Testis (tissue), 3 donors: ENCODE data around the gene ZSWIM6. TPM values are rescaled to one million over a fixed set of nuclear protein-coding genes. Genes with fewer than 3 reads are reported as not detected.

Experiments
- DNase-seq: peaks from one replicate; pipeline ENCODE4 v3.0.0-alpha.2; 2019
- H3K27ac ChIP-seq, 2 donors: fragments of 200-600 bp; sonication (generic); one replicate each; pipeline ENCODE4 v1.5.1; 2019
- H3K27me3 ChIP-seq: fragments of 200-600 bp; sonication (generic); one replicate; pipeline ENCODE4 v1.5.1; 2019
- H3K36me3 ChIP-seq: fragments of 200-600 bp; sonication (generic); one replicate; pipeline ENCODE4 v1.5.1; 2017; ENCODE audit warnings: low read depth; ENCODE audit errors: missing control alignments
- H3K4me1 ChIP-seq: fragments of 200-600 bp; sonication (generic); one replicate; pipeline ENCODE4 v1.5.1; 2019
- H3K4me3 ChIP-seq, 2 donors: fragments of 200-600 bp; sonication (generic); one replicate each; pipeline ENCODE4 v1.5.1; 2017 to 2019
- H3K9me3 ChIP-seq: fragments of 200-600 bp; sonication (generic); one replicate; pipeline ENCODE4 v1.5.1; 2017
- POLR2A ChIP-seq: fragments of 450-650 bp; IDR thresholded peaks from one replicate; pipeline ENCODE4 v1.6.1; 2017; ENCODE audit warnings: antibody characterized with exemption, mild to moderate bottlenecking, moderate library complexity
- WGBS, 2 donors: methylation state at CpG; one replicate each; pipeline ENCODE4 v1.1.5; 2018; 5-methylcytosine and 5-hydroxymethylcytosine counted together
- intact Hi-C: fragments of 100-400 bp; cut with DNase I; formaldehyde crosslinking; loops from one replicate; pipeline ENCODE4 v1.15.1; 2023; ENCODE audit warnings: low total_unique reads
- polyA plus RNA-seq: library from polyadenylated mRNA; stranded (reverse); fragments of 350-450 nt; fragmentation: Illumina TruSeq; extraction: RNeasy Lipid Tissue Mini Kit (QIAGEN cat#74804); gene quantifications from one replicate; pipeline ENCODE4 v1.2.3, GENCODE V29; 2014; ENCODE audit warnings: low read depth, low replicate concordance; ENCODE audit not compliant: insufficient read depth
- total RNA-seq, 2 donors: library from RNA; depleted of rRNA; stranded (reverse); fragments of >200 nt; gene quantifications; one replicate each; pipeline ENCODE4 v1.2.3, GENCODE V29; 2016
- TF ChIP-seq, protein P1 (sequence below), 3 experiments: fragments of 450-650 bp in 2 of 3; fragments of 200-600 bp in 1 of 3; sonication (generic) in 1 of 3; IDR thresholded peaks; one replicate each; pipeline ENCODE4 v1.5.1; 2016 to 2019; ENCODE audit warnings: antibody characterized with exemption in 3 of 3, mild to moderate bottlenecking in 2 of 3, moderate library complexity in 1 of 3

ZSWIM6 gene
- total and polyA plus RNA-seq, 3 donors from 2014 or later, result 14.6 to 18.0 (median 16.5) TPM

DNA sequence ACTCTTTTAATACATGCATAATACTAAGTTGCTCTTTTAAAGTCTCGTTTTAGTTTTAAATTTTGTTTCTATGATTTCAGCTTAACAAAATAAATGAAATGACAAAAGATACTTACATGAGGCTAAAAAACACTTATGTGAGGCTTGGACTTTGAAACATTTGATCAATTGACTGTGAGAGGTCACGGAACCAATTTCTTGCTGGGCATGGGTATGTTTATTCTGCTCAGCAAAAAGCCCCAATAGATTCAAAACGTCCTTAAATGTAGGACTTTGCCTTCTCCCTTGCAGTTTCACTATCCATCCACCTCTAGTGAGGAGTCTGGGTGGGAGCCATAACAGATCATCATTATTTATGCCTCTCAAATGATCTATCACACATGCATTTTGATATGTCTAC, 191.9 kb downstream of the ZSWIM6 start:
- 83 to 93% methylated on average over 3 of the region's 3 CpGs for whole genome bisulfite sequencing, 2 donors
- intact Hi-C loops, result no loop called here

DNA sequence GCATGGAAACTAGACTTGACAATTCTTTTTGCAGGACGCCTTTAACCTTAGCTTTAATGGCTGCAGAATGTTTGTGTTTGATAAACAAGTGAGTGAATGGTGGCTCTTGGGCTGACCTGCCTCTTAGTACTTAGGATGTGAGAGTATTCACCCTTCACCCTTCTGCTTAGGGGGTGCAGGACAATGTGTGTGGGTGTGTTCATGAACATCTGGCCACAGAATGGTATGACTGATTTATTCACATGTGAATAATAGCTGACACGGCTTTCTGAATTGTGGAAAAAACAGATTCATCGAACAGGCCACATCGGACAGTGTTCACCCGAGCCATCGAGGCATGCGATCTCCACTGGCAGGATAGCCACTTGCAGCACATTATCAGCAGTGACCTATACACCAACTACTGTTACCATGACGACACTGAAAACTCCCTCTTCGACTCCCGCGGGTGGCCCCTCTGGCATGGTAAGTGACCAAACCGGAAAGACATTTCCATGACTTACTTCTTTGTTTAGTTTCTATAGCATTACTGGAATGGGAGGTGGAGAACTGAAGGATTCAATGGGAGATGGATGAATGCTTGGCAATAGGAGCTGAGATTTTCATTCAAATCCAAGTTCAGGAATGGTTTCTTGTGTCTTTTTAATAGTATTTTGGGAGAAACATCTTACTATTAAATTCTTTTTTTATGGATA, 193.6 kb downstream of the ZSWIM6 start:
- Histone ChIP-seq H3K4me1 (no peaks in the 10 kb centered on the region), H3K27ac (no peak overlapping the region), H3K27me3 (no peaks in the 10 kb centered on the region), H3K36me3 (no peaks in the 10 kb centered on the region), H3K4me3 (no peak overlapping the region), H3K9me3 (no peaks in the 10 kb centered on the region)
- TF ChIP-seq, protein P1, sequence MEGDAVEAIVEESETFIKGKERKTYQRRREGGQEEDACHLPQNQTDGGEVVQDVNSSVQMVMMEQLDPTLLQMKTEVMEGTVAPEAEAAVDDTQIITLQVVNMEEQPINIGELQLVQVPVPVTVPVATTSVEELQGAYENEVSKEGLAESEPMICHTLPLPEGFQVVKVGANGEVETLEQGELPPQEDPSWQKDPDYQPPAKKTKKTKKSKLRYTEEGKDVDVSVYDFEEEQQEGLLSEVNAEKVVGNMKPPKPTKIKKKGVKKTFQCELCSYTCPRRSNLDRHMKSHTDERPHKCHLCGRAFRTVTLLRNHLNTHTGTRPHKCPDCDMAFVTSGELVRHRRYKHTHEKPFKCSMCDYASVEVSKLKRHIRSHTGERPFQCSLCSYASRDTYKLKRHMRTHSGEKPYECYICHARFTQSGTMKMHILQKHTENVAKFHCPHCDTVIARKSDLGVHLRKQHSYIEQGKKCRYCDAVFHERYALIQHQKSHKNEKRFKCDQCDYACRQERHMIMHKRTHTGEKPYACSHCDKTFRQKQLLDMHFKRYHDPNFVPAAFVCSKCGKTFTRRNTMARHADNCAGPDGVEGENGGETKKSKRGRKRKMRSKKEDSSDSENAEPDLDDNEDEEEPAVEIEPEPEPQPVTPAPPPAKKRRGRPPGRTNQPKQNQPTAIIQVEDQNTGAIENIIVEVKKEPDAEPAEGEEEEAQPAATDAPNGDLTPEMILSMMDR (IDR thresholded peaks at IDR 0.05), result no peak
- TF ChIP-seq POLR2A, result no peak
- no peak for DNase-seq
- intact Hi-C loops, result no loop called here
- 87 to 93% methylated on average over 8 to 12 of the region's 12 CpGs for WGBS, 2 donors

More for the DNA sequence above, 191.9 kb downstream of the ZSWIM6 start:
- Histone ChIP-seq H3K4me3 (no peak overlapping the region), H3K4me1 (no peaks in the 10 kb centered on the region), H3K27ac (no peak overlapping the region), H3K9me3 (no peaks in the 10 kb centered on the region), H3K27me3 (no peaks in the 10 kb centered on the region), H3K36me3 (no peaks in the 10 kb centered on the region)
- DNase-seq, result no peak
- no peak for TF ChIP-seq POLR2A
- TF ChIP-seq, protein P1 (IDR thresholded peaks at IDR 0.05), result no peak

DNA sequence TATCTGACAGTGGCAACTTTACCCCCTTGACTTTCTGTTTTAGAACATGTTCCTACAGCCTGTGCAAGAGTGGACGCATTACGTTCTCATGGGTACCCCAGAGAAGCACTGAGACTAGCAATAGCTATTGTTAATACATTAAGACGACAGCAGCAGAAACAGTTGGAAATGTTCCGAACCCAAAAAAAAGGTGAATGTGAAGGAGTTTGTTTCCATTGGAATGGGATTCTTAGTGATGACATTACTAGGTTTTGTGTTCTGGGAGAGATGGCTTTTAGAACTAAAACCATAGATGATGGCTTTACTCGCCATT, 194.1 kb downstream of the ZSWIM6 start:
- Histone ChIP-seq H3K27ac (no peak overlapping the region), H3K27me3 (no peaks in the 10 kb centered on the region), H3K4me1 (no peaks in the 10 kb centered on the region), H3K36me3 (no peaks in the 10 kb centered on the region), H3K4me3 (no peak overlapping the region), H3K9me3 (no peaks in the 10 kb centered on the region)
- intact Hi-C loops, result no loop called here
- DNase-seq, result no peak
- 92 to 93% methylated on average over 5 of the region's 5 CpGs for WGBS, 2 donors
- no peak for TF ChIP-seq POLR2A
- TF ChIP-seq, protein P1 (IDR thresholded peaks at IDR 0.05), result no peak

DNA sequence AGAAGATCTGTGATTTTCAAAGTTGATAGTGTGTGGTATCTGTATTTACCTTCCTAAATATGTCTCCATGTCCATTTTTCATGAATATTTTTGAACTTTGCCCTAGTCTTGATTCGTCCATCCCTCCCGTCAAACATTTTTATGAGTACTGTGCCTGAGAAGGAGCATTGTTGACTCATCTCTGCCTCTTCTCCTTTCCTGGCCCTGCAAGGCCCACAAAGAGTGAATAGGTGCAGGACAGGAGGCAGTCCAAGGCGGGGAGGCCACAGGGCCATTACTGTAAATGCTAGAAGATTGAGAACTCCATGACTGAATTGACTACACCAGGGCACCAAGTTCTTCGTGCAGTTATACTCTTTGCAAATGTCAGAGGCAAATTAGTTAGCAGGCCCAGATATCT, 200.9 kb downstream of the ZSWIM6 start:
- no peak overlapping the region for H3K27ac ChIP-seq
- 89 to 96% methylated on average over 4 of the region's 4 CpGs for WGBS, 2 donors
- H3K9me3 ChIP-seq, result no peaks in the 10 kb centered on the region
- TF ChIP-seq POLR2A, result no peak
- TF ChIP-seq, protein P1 (IDR thresholded peaks at IDR 0.05), result no peak
- H3K36me3 ChIP-seq, result no peaks in the 10 kb centered on the region
- intact Hi-C loops, result no loop called here
- no peak overlapping the region for H3K4me3 ChIP-seq
- H3K27me3 ChIP-seq, result no peaks in the 10 kb centered on the region
- DNase-seq, result no peak
- no peaks in the 10 kb centered on the region for H3K4me1 ChIP-seq
